GM18868 (cell line): ENCODE measurements around the gene RYR3.
A peak's percentile ranks its signal among the peaks of the same experiment; 100 is the strongest.

ENCODE experiments used
- ATAC-seq: cut with Tn5 transposase; IDR thresholded peaks from one replicate; pipeline ENCODE4 v1.9.1; 2021; ENCODE audit warnings: mild to moderate bottlenecking, moderate library complexity; ENCODE audit not compliant: unreplicated experiment

The RYR3 gene

DNA sequence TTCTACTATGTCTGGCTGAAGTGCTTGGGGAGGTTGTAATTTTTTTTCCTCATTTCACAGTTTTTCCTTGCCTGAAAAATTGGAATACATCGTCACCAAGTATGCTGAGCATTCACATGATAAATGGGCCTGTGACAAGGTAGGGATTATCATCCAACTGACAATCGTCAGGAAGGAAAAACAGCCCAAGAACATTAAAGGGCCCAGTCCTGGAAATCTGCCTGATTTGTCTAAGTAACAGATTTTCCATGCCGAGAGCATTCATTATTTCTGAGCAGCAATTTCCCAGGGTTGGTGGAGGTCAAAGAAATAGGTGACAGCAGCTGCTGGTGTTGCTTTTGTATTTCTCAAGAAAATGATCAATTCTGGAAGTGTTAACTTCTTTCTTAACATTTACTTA, 431.5 kb downstream of the RYR3 start:
- ATAC-seq = no peak

DNA sequence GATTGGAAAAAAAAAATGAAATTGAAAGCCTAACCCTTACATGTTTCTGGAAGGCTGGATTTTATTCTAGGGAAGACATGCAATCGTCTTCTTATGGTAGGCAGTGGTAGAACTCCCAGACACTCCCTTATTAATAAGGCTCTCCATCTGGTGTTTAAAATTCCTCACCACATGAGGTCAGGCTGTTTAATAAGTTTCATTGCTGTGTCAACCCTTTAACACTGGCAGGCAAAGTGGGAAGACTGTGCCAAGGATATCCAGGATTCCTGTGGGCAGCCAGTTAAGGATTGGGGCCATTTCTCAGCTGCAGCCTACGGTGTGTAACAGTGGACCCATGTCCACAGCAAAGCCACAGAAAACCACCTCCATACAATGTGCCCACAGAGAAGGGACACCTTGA, 432.0 kb downstream of the RYR3 start:
- no peak for ATAC-seq

DNA sequence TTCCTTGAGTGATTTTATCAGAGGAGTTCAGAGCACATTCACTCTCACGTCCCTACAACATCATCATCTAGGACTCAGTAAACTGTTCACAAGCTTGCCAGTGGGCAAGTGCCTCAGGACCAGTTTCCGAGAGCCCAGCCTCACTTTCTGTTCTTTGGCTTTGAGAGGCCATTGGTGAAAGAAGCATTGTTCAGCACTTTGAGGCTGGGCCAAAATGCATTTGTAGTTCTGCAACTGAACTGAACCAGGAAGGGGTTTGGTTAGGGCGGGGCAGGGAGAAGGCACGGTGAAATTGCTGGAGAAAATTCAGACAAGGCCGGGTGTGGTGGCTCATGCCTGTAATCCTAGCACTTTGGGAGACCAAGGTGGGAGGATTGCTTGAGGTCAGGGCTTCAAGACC, 435.4 kb downstream of the RYR3 start:
- ATAC-seq = no peak

- ATAC-seq = no peak
Measured at GRCh38 chr15:33753012-33753411, 442.2 kb downstream of the RYR3 start.

DNA sequence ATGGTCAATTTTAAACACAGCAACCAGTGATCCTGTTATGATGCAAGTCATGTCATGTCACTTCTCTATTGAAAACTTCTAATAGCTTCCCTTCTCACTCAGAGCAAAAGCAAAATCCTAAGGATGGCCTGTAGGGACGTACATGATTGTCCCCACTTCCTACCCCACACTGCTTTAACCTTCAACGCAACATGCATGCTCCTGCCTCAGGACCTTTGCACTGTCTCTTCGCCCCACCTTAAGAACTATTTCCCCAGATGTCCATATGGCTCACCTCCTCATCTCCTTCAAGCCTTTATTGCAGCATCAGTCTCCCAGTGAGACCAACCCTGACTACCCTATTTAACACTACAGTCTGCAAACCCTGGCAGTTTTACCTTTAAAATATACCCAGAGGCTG, 443.5 kb downstream of the RYR3 start:
- ATAC-seq = no peak

GRCh38 chr15:33756961-33757360, 446.2 kb downstream of the RYR3 start:
- ATAC-seq = no peak

DNA sequence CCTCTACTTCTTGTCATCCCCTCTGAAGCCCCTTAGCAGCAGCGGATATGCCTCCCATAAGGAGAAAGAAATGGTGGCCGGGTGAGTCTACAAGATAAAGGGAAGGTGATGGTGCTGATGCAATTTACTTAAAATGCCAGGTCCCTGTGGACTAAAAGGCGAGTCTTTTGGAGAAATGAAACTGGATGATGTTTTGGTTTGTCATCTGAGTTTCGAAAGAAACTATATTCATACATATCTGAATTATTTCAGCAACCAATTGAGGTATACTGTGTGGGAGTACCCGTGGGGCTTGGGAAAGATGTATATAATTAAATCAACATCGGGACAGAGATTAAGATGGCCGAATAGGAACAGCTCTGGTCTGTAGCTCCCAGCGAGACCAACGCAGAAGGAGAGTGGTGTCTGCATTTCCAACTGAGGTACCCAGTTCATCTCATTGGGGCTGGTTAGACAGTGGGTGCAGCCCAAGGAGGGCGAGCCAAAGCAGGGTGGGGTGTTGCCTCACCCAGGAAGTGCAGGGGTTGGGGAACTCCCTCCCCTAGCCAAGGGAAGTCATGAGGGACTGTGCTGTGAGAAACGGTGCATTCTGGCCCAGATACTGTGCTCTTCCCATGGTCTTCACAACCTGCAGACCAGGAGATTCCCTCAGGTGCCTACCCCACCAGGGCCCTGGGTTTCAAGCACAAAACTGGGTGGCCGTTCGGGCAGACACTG, 446.9 kb downstream of the RYR3 start:
- ATAC-seq = no peak

DNA sequence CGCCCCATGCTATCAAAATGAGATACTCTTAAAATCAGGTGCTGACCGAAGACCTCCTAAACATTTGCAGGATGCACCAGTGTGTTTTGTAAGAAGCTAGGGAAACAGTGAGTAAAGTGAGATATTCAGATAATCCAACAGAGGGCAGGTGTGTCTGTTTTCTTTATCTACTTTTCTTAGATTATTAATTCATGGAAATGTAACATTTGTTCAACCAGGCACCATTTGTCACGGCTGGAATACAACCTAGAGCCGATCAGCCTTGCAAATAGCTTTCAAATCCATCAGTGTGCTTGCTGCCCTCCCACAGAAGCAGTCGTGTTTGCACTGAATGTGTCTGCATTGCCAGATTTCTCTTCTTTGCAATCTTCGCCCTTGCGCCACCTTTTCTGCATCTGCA, 455.6 kb downstream of the RYR3 start:
- no peak for ATAC-seq

DNA sequence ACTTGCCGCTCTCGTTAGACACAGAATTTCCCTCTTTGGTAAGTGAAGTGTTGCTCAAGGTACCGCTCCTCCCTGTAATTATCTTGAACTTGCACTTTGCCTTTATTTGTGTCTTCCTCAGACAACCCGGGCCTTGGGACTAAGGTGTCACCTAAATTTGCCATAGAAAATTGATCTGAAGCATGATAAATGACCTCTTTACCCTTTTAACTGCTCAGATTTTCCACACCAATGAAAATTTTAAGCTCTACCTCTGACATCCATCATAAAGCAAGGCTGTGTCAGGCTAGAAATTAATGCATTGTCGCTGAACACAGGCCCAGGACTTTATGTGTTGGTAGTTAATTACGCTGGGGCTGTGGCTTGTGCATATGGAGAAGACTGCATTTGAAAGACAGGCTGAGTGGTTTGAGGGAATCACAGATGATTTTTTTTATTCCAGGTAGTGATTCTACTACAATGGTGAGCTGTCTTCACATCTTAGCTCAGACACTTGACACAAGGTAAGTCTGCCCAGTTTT, 458.0 kb downstream of the RYR3 start:
- no peak for ATAC-seq

GRCh38 chr15:33773969-33774368, 463.2 kb downstream of the RYR3 start:
- ATAC-seq = no peak

- ATAC-seq = no peak
Measured at GRCh38 chr15:33778852-33779251, 468.1 kb downstream of the RYR3 start.

DNA sequence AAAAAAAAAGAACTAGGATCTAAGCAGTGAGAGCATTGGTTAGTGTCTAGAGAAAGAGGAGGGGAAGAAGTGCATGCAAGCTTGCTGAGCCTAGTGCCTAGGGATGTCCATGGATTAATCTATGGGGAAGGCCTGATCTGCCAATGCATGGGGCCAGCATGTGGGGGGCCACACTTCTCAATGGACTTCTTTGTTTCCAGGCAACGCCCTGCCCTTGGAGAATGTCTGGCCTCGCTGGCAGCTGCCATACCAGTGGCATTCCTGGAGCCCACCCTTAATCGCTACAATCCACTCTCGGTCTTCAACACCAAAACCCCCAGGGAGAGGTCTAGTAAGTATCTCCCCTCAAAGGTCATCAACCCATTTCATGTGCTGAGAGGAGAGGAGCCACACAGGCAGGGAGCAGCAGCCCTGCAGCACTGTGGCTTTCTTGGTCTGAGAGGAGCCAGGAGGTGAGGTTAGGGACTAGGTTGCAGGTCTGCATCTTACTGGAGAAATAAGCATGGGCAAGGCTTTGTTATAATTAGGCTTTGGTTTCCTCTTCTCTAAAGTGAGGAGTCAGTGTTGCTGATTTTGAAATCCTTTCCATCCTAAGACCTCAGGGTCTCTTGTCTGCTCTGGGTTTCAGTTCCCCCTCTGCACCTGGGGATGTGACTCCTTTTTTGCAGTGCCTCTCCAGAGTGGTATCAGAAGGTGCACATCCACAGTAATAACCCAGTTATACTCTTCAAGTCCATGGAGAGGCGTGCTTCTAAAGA, 469.4 kb downstream of the RYR3 start:
- peak; percentile 49 for ATAC-seq

GRCh38 chr15:33782966-33783365, 472.2 kb downstream of the RYR3 start:
- no peak for ATAC-seq

- no peak for ATAC-seq
Measured at GRCh38 chr15:33785366-33785765, 474.6 kb downstream of the RYR3 start.

- no peak for ATAC-seq
Measured at GRCh38 chr15:33788906-33789540, 478.3 kb downstream of the RYR3 start.

GRCh38 chr15:33794453-33794852, 483.7 kb downstream of the RYR3 start:
- ATAC-seq = no peak

GRCh38 chr15:33795070-33795469, 484.3 kb downstream of the RYR3 start:
- ATAC-seq = no peak

DNA sequence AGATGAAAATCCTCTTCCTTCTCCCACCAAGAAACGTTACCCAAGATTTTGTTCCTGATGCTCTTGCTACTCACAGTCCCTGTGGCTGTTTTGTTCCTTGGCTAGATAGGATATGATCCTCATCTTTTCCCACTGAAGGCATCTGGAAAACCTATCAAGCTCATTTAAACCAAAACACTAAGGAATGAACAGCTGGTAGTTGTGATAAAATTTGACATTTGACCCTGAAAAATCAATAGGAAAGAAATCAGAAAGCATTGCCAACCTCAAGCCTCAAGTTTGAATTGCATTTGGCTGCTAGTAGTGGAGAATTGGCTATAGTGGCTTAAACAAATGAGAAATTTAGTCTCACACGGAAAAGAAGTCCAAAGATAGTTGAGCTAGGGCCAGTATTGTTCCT, 486.9 kb downstream of the RYR3 start:
- no peak for ATAC-seq

DNA sequence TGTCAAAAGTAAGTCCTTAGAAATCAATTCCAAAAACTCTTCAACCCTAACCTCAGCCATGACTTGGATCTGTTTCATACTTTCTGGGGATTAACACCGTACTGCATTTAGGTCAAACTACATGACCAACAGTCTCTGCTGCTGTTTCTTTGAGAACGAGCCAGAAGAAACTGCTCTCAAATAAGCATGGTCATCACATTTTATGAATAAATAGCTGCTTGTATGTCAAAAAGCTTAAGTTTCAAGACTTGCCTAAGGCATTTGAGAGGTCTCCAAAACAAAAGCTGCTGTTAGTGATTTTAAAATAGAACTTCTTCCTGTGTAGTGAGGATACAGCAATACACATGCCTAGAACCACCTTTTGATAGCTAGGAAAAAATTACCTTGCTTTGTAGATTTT, 491.2 kb downstream of the RYR3 start:
- no peak for ATAC-seq

- no peak for ATAC-seq
Measured at GRCh38 chr15:33807665-33808064, 496.9 kb downstream of the RYR3 start.

- ATAC-seq = no peak
Measured at GRCh38 chr15:33808720-33809457, 498.1 kb downstream of the RYR3 start.
